Nephron progenitor cell (in vitro differentiated cells): ENCODE results near the gene PRR33.

Experiments
- DNase-seq: peaks from one replicate; pipeline ENCODE4 v3.0.0; 2021
- H3K27ac Mint-ChIP-seq: 2 replicates; pipeline ENCODE4 v1.8.0; 2021; ENCODE audit warnings: mild to moderate bottlenecking, moderate library complexity, mixed read lengths
- H3K27me3 Mint-ChIP-seq: 2 replicates; pipeline ENCODE4 v1.8.0; 2021; ENCODE audit warnings: mild to moderate bottlenecking, low read depth, mixed read lengths; ENCODE audit not compliant: poor library complexity
- H3K36me3 Mint-ChIP-seq: 2 replicates; pipeline ENCODE4 v1.8.0; 2021; ENCODE audit warnings: low read depth, mixed read lengths
- H3K4me1 Mint-ChIP-seq: 2 replicates; pipeline ENCODE4 v1.8.0; 2021; ENCODE audit warnings: mixed read lengths
- H3K4me3 Mint-ChIP-seq: 2 replicates; pipeline ENCODE4 v1.8.0; 2021; ENCODE audit warnings: mild to moderate bottlenecking, moderate library complexity, mixed read lengths
- H3K9me3 Mint-ChIP-seq: 2 replicates; pipeline ENCODE4 v1.8.0; 2021; ENCODE audit warnings: mild to moderate bottlenecking, moderate library complexity, mixed read lengths
- TF ChIP-seq, protein P1 (sequence below): fragments of 200-600 bp; sonication (generic); IDR thresholded peaks from 2 replicates; pipeline ENCODE4 v1.5.0; 2021; ENCODE audit warnings: antibody characterized with exemption

The PRR33 gene

GRCh38 chr11:1861435-1862411, 30.0 kb downstream of the PRR33 start:
- TF ChIP-seq, protein P1, sequence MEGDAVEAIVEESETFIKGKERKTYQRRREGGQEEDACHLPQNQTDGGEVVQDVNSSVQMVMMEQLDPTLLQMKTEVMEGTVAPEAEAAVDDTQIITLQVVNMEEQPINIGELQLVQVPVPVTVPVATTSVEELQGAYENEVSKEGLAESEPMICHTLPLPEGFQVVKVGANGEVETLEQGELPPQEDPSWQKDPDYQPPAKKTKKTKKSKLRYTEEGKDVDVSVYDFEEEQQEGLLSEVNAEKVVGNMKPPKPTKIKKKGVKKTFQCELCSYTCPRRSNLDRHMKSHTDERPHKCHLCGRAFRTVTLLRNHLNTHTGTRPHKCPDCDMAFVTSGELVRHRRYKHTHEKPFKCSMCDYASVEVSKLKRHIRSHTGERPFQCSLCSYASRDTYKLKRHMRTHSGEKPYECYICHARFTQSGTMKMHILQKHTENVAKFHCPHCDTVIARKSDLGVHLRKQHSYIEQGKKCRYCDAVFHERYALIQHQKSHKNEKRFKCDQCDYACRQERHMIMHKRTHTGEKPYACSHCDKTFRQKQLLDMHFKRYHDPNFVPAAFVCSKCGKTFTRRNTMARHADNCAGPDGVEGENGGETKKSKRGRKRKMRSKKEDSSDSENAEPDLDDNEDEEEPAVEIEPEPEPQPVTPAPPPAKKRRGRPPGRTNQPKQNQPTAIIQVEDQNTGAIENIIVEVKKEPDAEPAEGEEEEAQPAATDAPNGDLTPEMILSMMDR = no peak
- Mint-ChIP-seq H3K27ac (no peak overlapping the region), H3K4me3 (no peak overlapping the region), H3K9me3 (no peaks in the 10 kb centered on the region), H3K4me1 (peaks cover 12% of the 10 kb centered on the region), H3K36me3 (no peaks in the 10 kb centered on the region), H3K27me3 (peaks cover 8% of the 10 kb centered on the region)
- DNase-seq = no peak

GRCh38 chr11:1860108-1860507, 31.6 kb downstream of the PRR33 start:
- TF ChIP-seq, protein P1 = no peak
- Mint-ChIP-seq H3K27me3 (peaks cover 8% of the 10 kb centered on the region), H3K4me1 (peaks cover 18% of the 10 kb centered on the region), H3K27ac (no peak overlapping the region), H3K4me3 (no peak overlapping the region), H3K9me3 (no peaks in the 10 kb centered on the region), H3K36me3 (no peaks in the 10 kb centered on the region)
- DNase-seq = no peak

DNA sequence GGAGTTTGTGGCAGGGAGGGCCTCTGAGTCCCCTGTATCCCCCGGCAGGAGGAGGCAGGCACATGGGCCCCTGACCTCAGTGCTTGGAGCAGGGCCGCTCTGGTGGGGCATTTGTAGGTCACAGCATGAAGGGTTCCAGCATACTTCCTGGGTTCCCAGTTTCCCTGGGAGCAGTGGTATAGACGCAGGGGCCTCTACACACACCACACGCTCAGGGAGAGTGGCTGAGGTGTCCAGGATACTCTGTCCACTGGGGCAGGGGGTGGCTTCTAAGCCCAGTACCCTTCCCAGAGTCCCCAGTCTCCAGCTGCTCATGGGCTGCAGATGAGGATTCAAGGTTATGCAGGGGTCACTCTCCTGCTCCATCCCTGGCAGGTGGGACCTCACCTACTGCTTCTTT, 32.7 kb downstream of the PRR33 start:
- Mint-ChIP-seq H3K9me3 (no peaks in the 10 kb centered on the region), H3K36me3 (no peaks in the 10 kb centered on the region), H3K27ac (no peak overlapping the region), H3K27me3 (peaks cover 8% of the 10 kb centered on the region), H3K4me3 (no peak overlapping the region), H3K4me1 (peaks cover 18% of the 10 kb centered on the region)
- no peak for DNase-seq
- TF ChIP-seq, protein P1 = no peak

- H3K36me3 Mint-ChIP-seq = no peaks in the 10 kb centered on the region
- H3K4me3 Mint-ChIP-seq = no peak overlapping the region
- peaks cover 18% of the 10 kb centered on the region for H3K4me1 Mint-ChIP-seq
- peaks cover 8% of the 10 kb centered on the region for H3K27me3 Mint-ChIP-seq
- no peak for DNase-seq
- no peak overlapping the region for H3K27ac Mint-ChIP-seq
- TF ChIP-seq, protein P1 = no peak
- no peaks in the 10 kb centered on the region for H3K9me3 Mint-ChIP-seq
Measured at GRCh38 chr11:1858576-1858975, 33.1 kb downstream of the PRR33 start.

- Mint-ChIP-seq H3K27ac (no peak overlapping the region), H3K4me3 (no peak overlapping the region), H3K9me3 (no peaks in the 10 kb centered on the region), H3K36me3 (no peaks in the 10 kb centered on the region), H3K4me1 (peaks cover 18% of the 10 kb centered on the region), H3K27me3 (peaks cover 7% of the 10 kb centered on the region)
- no peak for DNase-seq
- TF ChIP-seq, protein P1 = no peak
Measured at GRCh38 chr11:1858154-1858553, 33.5 kb downstream of the PRR33 start.

DNA sequence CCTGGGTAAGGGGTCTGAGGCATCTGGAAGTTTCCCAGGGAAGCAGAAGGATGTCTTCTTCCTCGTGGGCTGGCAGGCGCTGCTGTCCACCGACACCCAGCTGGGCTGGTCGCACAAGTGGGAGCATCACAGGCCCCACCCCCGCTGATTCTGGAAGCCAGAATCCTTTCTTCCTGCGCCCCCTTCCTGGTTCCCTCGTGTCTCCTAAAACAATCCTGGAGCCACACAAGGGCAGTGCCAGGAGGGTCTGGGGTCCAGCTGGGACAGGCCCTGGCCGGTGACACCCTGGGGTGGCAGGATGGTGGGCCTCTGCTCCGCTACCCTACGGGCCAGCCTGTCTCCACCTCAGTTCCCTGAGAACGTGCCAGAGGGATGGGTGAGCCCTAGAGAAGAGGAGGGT, 34.6 kb downstream of the PRR33 start:
- Mint-ChIP-seq H3K27me3 (peaks cover 4% of the 10 kb centered on the region), H3K27ac (no peak overlapping the region), H3K9me3 (no peaks in the 10 kb centered on the region), H3K4me3 (no peak overlapping the region), H3K36me3 (no peaks in the 10 kb centered on the region), H3K4me1 (peaks cover 28% of the 10 kb centered on the region)
- DNase-seq = no peak
- TF ChIP-seq, protein P1 = no peak
